ENCODE measurements around the gene MYH10.

DNA sequence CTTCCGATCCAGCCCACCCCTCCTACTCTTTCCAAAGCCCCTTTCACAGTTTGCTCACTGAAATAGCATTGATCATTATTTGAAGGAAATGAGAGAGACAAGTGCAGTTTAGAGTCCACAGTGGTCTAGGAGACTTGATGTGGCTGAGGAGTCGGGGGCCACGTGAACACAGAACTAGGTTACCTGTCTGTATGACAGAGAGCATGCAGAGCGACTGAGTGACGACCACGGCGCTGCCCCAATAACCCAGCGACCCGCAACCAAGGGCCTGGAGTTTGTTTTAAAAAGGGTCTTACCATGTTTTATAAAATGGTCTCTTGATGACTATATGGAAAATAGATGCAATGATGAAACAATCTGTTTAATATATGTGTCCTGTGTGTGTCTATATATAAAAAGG is 155.3 kb downstream of the MYH10 start:
- TF ChIP-seq POLR2A (IDR thresholded peaks at IDR 0.05), result no peak
- TF ChIP-seq, protein P1, sequence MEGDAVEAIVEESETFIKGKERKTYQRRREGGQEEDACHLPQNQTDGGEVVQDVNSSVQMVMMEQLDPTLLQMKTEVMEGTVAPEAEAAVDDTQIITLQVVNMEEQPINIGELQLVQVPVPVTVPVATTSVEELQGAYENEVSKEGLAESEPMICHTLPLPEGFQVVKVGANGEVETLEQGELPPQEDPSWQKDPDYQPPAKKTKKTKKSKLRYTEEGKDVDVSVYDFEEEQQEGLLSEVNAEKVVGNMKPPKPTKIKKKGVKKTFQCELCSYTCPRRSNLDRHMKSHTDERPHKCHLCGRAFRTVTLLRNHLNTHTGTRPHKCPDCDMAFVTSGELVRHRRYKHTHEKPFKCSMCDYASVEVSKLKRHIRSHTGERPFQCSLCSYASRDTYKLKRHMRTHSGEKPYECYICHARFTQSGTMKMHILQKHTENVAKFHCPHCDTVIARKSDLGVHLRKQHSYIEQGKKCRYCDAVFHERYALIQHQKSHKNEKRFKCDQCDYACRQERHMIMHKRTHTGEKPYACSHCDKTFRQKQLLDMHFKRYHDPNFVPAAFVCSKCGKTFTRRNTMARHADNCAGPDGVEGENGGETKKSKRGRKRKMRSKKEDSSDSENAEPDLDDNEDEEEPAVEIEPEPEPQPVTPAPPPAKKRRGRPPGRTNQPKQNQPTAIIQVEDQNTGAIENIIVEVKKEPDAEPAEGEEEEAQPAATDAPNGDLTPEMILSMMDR (IDR thresholded peaks at IDR 0.05), result no peak
- TF ChIP-seq EP300 (IDR thresholded peaks at IDR 0.05), result no peak
- no peak for TF ChIP-seq POLR2AphosphoS5 (IDR thresholded peaks at IDR 0.05)

All from upper lobe of left lung (tissue), 4 donors.